ENCODE results near the gene CTBP1.

Gene CTBP1

DNA sequence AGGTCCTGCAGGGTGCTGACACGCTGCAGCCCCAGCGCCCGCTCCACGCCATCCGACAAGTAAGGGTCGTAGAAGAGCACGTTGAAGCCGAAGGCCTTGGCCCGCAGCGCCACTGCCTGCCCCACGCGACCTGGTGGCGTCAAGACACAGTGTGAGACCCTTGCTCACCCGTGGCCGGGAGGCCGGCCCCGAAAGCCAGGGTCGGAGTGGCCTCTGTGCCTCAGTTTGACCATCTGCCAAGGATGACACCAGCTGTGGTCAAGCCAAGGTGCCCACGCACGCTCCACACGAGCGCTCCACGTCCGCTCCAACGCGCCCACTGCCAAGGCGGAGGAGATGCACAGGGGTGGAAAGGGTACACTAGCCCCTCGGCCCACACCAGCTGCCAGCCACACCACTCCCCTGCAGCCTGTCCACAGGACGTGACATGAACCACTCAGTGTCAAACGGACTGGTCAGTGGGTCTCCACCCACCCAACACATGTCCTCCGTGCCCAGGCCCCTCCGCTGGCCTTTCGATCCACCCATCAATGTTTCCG is 32.8 kb downstream of the CTBP1 start:
- DNase-seq (ENCODE audit: low read depth), result no peak
- TF ChIP-seq, protein P1, sequence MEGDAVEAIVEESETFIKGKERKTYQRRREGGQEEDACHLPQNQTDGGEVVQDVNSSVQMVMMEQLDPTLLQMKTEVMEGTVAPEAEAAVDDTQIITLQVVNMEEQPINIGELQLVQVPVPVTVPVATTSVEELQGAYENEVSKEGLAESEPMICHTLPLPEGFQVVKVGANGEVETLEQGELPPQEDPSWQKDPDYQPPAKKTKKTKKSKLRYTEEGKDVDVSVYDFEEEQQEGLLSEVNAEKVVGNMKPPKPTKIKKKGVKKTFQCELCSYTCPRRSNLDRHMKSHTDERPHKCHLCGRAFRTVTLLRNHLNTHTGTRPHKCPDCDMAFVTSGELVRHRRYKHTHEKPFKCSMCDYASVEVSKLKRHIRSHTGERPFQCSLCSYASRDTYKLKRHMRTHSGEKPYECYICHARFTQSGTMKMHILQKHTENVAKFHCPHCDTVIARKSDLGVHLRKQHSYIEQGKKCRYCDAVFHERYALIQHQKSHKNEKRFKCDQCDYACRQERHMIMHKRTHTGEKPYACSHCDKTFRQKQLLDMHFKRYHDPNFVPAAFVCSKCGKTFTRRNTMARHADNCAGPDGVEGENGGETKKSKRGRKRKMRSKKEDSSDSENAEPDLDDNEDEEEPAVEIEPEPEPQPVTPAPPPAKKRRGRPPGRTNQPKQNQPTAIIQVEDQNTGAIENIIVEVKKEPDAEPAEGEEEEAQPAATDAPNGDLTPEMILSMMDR (IDR thresholded peaks at IDR 0.05; ENCODE audit: low read depth, low read length, missing control alignments), result no peak
- no peak overlapping the region for H3K4me3 ChIP-seq (ENCODE audit: low read depth, low read length)

DNA sequence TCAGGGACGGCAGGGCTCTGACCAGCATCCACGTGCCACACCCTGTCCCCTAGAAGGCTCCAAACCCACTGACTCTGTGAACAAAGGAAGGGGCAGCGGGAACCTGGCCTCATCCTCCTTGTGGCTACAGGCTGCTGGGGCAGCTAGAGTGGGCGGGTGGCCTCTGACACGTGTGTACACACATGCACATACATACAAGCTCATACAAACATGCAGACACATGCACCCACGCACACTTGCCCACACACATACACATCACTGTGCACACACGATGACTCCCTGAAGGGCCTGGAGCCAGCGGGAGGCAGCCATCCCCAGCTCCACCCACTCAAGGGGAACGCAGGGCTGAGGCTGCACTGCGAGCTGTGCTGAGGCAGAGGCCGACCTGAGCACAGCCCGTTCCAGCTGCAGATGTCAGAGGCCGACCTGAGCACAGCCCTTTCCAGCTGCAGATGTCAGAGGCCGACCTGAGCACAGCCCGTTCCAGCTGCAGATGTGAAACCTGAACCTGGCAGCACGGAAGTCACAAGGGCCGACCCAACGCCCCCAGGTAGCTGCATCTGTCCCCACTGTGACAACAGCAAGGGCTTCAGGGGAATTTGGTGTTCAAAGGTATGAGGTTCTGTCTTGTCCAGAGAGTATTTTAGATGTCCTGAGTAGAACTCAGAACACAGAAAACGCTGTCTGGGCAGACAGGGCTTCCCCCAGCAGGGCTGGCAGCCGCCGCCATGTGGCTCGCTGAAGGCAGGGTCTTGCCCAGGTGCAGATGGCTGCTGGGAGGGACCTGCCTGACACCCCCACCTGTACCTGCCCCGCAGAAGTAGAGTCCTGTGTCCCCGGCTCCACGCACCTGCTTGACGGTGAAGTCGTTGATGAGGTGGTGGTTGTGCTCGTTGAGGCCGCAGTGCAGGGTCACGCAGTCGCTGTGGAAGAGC is 33.5 kb downstream of the CTBP1 start:
- H3K4me3 ChIP-seq (ENCODE audit: low read depth, low read length), result no peak overlapping the region
- TF ChIP-seq, protein P1 (IDR thresholded peaks at IDR 0.05; ENCODE audit: low read depth, low read length, missing control alignments), result no peak
- peak; percentile 87 for DNase-seq (ENCODE audit: low read depth)

DNA sequence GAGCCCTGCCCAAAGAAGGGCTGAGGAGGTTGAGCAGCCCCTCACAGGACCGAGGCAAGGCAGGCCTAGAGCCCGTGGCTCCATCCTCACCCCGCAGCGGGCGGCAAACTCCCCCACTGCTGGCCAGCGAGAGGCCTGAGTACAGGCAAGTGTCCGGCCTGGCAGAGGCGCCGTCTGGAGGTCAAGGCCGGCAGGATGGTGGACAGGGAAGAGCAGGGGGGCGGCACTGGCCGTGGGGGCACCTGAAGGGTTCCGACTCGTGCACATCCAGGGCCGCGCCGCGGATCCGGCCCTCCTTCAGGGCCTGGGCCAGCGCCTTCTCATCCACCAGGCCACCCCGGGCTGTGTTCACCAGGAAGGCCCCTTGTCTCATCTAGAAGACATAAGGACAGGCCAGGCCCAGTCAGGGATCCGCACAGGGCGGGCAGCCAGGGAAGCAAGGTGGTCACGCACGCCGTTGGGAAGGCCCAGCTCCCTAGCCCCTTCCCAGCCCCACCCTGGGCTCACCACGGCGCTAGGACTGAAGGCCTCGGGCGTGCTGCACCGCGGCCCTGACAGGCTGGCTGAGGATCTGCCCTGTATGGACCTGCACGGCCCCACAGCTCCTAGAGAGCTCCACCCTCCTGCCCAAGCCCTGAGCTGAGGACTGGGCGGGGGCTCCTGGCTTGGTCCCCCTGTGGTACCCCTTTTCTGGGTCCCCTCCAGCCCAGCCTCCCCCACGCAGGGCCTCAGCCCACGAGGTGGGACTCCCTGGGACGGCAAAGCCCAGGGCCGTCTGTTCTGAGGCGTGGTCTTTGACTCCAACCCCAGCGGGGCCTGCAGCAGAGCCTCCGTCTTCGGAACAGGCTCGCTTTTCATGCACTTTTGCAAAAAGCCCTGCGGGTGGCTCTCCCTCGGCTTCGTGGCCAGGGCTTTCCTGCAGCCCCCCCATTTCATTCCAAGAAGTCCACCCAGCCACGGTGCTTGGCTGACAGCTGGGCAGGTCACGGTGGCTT is 34.5 kb downstream of the CTBP1 start:
- no peak for DNase-seq (ENCODE audit: low read depth)
- H3K4me3 ChIP-seq (ENCODE audit: low read depth, low read length), result no peak overlapping the region
- TF ChIP-seq, protein P1 (IDR thresholded peaks at IDR 0.05; ENCODE audit: low read depth, low read length, missing control alignments), result no peak

DNA sequence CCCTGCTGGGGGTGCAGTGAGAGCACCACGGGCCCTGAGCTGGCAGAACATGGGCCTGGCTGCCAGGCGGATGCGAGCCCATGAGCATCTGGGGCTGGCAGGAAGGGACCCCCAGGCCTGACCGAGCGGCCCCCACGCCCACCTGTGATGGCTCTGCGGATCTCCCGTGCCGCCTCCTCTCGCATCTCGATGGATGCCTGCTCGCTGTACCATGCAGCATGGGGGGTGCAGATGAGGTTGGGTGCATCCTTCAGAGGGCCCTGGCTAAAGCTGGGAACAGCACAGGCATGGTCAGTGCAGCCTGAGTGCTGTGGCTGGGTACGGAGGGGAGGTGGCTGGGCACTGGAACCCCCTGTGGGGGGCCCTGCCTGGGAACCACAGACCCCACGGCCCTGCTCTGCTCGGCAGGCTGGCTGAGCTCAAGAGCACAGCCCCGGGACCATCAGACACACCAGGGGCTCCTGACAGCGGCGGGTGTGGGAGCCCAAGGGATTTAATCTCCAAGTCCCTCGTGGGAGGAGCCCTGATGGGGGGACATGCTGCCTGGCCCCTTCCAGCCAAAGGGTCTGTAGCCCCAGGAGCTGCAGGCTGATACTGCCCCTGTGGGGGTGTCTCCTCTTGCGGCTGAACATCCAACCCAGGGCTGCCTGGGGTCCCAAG is 35.5 kb downstream of the CTBP1 start:
- H3K4me3 ChIP-seq (ENCODE audit: low read depth, low read length), result no peak overlapping the region
- TF ChIP-seq, protein P1 (IDR thresholded peaks at IDR 0.05; ENCODE audit: low read depth, low read length, missing control alignments), result no peak
- no peak for DNase-seq (ENCODE audit: low read depth)

DNA sequence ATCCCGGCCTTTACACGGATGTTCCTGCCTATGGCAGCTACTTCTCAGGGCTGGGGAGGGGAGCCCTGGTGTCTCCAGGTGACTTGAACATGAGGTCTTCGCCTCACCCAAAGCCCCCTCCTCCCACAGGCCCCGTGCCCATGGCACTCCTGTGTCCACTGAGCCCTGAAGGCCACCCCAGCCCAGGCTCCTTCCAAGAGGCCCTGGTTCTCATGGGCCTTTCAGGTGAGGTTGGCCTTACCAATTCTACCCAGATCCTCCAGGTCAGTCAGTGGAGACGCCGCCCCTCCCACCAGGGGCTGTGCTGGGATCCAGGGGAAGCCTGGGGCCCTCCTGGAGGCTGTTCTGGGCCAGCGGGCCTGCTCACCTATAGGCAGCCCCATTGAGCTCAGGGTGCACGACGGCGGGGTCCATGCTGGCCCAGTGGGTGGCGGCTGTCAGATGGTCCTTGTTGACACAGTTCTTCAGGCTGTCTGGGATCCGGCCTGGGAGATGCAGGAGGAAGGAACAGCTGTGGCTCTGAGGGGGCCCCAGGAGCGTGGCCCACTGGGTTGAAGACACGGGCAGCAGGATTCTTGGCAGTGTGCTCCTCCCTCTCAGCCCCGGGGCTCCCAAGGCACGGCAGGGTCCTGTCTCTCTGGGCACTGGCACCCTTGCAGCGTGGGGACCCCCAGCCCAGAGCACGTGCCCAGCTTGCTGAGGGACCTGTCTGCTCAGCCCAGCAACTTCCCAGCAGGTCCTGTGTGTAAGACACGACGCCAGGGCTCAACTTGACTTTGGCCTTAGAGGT is 36.2 kb downstream of the CTBP1 start:
- TF ChIP-seq, protein P1 (IDR thresholded peaks at IDR 0.05; ENCODE audit: low read depth, low read length, missing control alignments), result no peak
- no peak overlapping the region for H3K4me3 ChIP-seq (ENCODE audit: low read depth, low read length)
- no peak for DNase-seq (ENCODE audit: low read depth)
